ENCODE data around the gene INO80B. TPM values are rescaled to one million over a fixed set of nuclear protein-coding genes. Genes with fewer than 3 reads are reported as not detected.
"Not testable (repeated sequence)": the region's sequence is repeated elsewhere in the genome, so short reads cannot be mapped to it uniquely, and the experiment has no call there.

Gene INO80B
- polyA plus RNA-seq (ENCODE audit: insufficient read depth in 1 of 5, insufficient read length in 5 of 5, low replicate concordance in 1 of 5) = 10 to 100 TPM; 21.4 to 37.0 (median 30.1) TPM
- long read RNA-seq, donor 1, transcript INO80B-201 (5 exons, 1,261 nt) = major isoform, 12 of 13 reads
- long read RNA-seq, donor 1, partial matches to known transcripts = 0 of 13 reads
- long read RNA-seq, donor 1, other reads (novel, unspliced or antisense) = 0 of 13 reads
- long read RNA-seq, donor 2, transcript INO80B-201 (5 exons, 1,261 nt) = major isoform, 7 of 8 reads
- long read RNA-seq, donor 2, partial matches to known transcripts = 0 of 8 reads
- long read RNA-seq, donor 2, other reads (novel, unspliced or antisense) = 0 of 8 reads
- long read RNA-seq, donor 3, partial matches to known transcripts = 0 of 7 reads
- long read RNA-seq, donor 3, other reads (novel, unspliced or antisense) = 0 of 7 reads
- long read RNA-seq, donor 4, transcript INO80B-201 (5 exons, 1,261 nt) = major isoform, 6 of 8 reads
- long read RNA-seq, donor 4, partial matches to known transcripts = 0 of 8 reads
- long read RNA-seq, donor 4, other reads (novel, unspliced or antisense) = 0 of 8 reads
- long read RNA-seq, donor 5, transcript INO80B-201 (5 exons, 1,261 nt) = major isoform, 7 of 10 reads
- long read RNA-seq, donor 5, partial matches to known transcripts = 0 of 10 reads
- long read RNA-seq, donor 5, other reads (novel, unspliced or antisense) = 0 of 10 reads
- long read RNA-seq, donor 6, transcript INO80B-201 (5 exons, 1,261 nt) = major isoform, 14 of 18 reads
- long read RNA-seq, donor 6, partial matches to known transcripts = 0 of 18 reads
- long read RNA-seq, donor 6, other reads (novel, unspliced or antisense) = 0 of 18 reads
- long read RNA-seq, donor 7, transcript INO80B-201 (5 exons, 1,261 nt) = major isoform, 6 of 7 reads
- long read RNA-seq, donor 7, partial matches to known transcripts = 0 of 7 reads
- long read RNA-seq, donor 7, other reads (novel, unspliced or antisense) = 0 of 7 reads
- long read RNA-seq, donor 8, partial matches to known transcripts = 0 of 4 reads
- long read RNA-seq, donor 8, other reads (novel, unspliced or antisense) = 0 of 4 reads

GRCh38 chr2:74454654-74455511 is at the start of gene INO80B:
TSS of gene INO80B (plus strand) at chr2:74455087. CDS start at chr2:74455117, 30 bp downstream.
- peak; percentile 96 to 98 for DNase-seq

DNA sequence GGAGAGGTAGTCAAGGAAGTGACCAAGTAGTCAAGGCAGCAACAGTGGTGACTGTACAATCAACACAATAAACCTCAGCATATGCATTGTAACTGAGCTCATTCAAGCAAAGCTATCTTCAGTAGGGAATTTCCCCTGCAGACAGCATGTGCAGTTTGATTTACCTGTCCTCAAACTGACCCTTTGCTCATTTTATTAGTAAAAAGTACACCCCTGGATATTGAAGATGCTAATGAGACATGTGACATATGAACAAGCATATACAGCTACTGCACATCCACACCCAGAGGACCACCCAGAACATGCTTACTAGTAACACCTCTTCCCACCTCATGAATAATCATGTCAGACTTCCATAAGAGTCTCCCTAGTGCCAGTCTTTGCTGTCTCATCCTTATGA is 48.9 kb upstream of the INO80B start:
- DNase-seq = no peak

DNA sequence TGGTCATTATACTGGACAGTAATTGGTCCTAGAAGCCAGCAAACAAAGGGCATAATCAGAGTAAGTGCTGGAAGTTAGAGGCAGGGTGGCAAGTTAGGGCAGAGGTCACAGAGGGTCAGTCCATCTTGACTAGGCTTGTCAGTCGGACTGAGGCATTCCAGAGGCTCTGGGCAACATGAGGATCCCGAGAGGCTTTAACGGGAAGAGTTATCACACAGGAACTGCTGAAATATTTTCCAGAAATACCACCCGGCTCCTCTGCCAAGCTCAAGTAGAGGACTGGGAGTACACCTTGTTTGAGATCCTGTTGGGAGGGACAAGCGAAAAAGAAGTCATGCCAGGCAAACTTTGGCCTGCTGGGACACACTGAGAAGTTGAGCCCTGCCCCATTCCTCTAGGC is 47.2 kb upstream of the INO80B start:
- DNase-seq = no peak

DNA sequence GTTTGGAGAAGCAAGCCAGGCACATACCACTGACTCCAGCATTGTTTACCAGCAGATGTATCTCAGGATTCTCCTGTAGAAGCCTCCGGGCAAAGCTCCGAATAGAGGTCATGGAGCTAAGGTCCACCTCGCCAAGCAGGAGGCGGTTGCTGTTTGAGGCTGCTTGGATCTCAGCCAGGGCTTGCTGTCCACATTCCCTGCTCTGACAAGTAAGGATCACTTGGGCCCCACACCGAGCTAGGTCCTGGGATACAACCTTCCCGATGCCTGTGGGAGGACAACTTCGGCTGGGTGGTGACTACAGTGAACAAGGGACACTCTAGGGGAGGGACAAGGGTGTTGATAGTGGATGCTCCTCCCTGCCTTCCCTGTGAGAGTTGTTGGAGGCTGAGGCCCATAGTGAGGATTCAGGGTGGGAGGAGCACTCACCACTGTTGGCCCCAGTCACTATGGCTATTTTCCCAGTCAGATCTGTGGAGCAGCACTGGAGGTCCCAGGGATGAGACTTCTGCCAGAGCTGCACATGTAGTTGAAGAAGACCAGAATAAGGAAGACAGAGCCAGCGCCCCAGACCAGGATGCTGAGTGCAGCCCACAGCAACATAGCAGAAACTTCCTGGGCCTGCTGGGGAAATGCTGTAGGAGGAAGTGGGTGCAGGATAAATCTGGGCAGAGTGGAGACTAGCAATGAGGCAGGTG is 41.7 kb upstream of the INO80B start:
- no peak for DNase-seq

DNA sequence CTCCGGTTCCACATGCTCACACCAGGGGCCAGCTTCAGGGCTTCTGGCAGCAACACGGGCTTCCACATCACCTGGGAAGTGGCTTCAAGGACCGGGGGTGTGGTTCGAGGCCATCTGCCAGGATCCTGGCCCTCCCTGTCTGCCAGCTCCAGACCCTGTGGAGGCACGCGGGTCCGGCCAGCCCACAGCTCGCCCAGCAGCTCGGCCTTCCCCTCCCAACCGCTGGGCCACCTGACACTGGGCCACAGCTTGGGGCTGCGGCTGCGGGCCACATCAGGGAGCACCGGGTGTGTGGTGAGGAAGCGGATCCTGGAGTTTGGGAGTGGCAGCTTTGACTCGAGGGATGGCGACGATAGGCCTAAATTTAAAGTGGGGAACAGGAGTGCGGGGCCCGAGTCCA is 40.4 kb upstream of the INO80B start:
- no peak for DNase-seq

- DNase-seq = peak; percentile 52 to 60
These were observed 39.8 kb upstream of the INO80B start for GRCh38 chr2:74414881-74415761.

DNA sequence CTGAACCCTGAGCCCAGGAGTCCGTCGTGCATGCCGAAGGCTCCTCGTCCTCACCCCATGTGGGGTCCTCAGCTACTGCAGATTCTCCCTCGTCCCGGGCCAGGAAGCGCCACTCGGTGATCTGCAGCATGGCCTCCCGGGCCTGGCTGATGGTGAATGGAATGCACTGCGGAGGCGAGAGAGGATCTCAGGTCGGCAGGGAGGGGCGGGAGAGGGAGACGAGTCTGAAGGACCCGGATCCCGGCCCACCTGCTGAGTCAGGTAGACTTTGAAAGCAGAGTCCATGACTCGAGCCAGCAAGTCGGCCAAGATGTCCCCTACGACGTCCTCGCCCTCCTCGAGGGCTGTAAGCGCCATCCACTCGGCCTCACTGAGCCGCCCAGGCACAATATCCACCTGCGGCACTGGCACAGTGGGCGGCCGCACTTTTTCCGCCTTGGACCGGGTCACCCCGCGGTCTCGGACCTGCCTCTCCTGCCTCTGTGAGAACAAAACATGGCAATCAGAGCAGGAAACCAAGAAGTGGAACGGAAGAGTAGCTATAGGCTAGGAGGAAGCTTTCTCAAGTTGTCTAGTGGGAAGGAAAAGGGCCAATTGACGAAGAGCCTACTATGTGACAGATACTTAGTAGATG is 39.0 kb upstream of the INO80B start:
- DNase-seq = no peak

GRCh38 chr2:74416778-74417177 is 38.1 kb upstream of the INO80B start:
- no peak for DNase-seq

- no peak for DNase-seq
These were observed 37.7 kb upstream of the INO80B start for GRCh38 chr2:74417197-74417596.

- DNase-seq = no peak
These were observed 37.1 kb upstream of the INO80B start for GRCh38 chr2:74417763-74418162.

- DNase-seq = no peak
These were observed 36.6 kb upstream of the INO80B start for GRCh38 chr2:74418312-74418711.

DNA sequence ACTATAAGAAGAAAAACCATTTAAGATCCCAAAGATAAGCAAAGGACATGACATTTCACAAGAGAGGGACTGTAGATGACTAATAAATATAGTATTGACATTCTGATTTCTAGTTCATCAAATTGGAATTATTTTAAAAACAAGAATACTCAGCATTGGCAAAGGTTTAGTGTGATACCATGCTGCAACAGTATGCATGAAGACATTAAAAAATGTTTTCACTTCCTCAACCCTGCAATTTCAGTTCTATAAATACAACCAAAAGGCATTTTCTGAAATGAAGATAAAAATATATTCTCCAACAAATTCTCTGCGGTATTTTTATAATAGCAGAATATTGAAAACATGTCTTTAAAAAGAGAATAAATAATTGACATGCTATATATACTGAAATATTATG is 35.5 kb upstream of the INO80B start:
- DNase-seq = no peak

DNA sequence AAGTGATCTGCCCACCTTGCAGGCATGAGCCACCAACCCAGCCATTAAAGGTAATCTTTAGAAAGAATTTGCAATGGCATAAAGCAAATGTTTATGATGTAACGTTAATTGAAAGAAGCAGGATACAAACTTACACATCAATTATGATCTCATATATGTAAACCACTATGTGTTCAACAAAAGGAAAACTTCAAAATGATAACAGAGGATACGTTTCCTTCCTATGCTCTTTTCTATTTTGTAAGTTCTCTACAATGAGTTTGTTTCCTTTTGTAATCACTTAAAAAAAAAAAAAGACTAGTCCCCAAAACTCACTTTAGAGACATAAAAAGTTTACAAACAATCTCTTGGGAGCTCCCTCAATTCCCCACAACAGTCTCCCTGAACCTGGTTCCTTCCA is 34.9 kb upstream of the INO80B start:
- no peak for DNase-seq

DNA sequence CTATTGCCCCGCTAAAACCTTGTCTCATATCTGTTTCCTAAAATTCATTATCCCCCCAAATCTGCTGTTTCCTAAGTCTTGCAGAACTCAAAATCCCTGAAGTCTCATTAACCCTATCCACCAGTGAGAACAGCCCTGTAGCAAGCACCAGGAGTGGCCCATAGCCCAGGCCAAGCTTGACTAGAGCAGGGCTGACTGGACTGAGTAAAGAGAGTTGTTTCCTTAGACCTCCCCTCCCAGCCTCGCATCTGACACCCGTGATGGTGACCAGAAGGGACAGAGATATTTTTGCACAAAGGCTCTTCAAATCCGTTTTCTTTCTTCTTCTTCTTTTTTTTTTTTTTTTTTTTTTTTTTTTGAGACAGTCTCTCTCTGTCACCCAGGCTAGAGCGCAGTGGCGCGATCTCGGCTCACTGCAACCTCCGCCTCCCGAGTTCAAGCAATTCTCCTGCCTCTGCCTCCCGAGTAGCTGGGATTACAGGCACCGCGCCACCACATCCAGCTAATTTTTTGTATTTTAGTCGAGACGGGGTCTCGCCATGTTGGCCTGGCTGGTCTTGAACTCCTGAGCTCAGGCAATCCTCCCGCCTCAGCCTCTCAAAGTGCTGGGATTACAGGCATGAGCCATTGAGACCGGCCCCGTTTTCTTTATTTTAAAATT is 34.3 kb upstream of the INO80B start:
- not testable (repeated sequence) for DNase-seq

DNA sequence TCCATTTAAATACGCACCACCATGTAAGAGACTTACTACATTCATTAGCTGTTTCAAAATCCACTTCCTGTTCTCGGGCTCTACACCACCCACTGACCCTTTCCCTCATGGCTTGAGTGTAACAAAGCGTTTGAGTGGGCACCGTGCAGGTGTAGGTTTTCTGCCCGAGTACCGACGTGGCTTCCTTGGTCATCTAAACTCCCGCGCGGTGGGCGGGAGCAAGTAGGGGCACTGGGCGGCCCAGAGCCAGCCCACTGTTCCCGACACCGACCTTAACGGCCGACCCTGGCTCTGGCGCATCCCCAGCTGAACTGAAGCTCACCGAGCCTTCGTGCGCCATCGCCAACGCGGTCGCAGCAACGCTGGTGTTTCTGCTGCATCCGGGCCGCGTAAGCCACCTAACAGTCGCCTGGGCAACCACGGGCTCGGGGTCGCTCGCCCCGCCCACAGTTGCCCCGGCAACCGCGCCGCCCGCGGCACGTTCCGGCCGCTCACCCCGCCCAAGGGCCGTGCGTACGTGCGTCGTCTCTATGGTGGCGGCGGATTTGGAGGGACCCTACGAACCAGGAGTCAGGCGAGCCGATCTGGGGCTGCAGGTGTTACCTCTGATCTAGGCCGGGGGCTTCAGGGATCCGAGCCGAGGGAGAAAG is 33.5 kb upstream of the INO80B start, which contains the start of the genes C2orf81 and WDR54:
TSS of gene C2orf81 (minus strand) at position 399 of the 650 bp plus-strand sequence. CDS start at position 340, 59 bp downstream.
TSS of gene WDR54 (plus strand) at position 510 of the 650 bp plus-strand sequence. CDS start 424 bp downstream, outside the sequence.
- peak; percentile 90 for DNase-seq

GRCh38 chr2:74423231-74424095 is 31.4 kb upstream of the INO80B start:
- no peak for DNase-seq
